C4-2B (cell line): Measurements from ENCODE around the gene ZC3H12C.

ENCODE experiments used
- H3K27ac ChIP-seq: fragments of 450-650 bp; 2 replicates; pipeline ENCODE4 v1.5.1; 2017
- ZFX ChIP-seq: fragments of 450-650 bp; IDR thresholded peaks from 2 replicates; pipeline ENCODE4 v1.6.1; 2017
- TF ChIP-seq, protein P1 (sequence below): fragments of 450-650 bp; conservative IDR thresholded peaks from 2 replicates; pipeline ENCODE4 v1.5.1; 2017; ENCODE audit warnings: mild to moderate bottlenecking

ZC3H12C gene

DNA sequence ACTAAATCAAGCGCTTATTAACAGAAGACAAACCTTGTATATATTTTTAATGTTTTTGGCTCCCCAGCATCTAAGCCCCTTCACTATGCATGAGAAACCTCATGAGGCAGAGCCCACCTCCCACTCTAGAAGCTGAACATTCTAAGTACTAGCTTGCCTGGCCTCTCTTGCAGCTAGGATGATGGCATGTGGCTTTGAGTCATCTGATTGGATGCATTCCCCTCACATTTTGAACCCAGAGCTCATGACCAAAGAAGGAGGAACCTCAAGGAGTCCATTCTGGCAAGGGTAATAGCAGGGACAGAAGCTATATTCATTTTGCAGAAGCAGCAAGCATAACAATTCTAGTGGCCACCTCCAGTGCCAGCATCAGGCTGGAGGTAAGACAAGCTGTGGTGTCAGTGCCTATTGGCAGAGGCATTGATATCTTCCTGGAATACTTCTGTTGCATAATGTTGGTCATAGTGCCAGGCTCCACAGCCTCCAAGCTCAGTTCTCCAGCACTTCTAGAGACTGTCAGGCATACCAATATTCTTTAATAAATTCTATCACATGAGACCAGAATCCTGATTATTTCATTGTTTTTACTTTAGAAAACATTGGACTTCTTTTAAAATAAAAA, 14.2 kb upstream of the ZC3H12C start:
- H3K27ac ChIP-seq, result no peak overlapping the region
- TF ChIP-seq, protein P1, sequence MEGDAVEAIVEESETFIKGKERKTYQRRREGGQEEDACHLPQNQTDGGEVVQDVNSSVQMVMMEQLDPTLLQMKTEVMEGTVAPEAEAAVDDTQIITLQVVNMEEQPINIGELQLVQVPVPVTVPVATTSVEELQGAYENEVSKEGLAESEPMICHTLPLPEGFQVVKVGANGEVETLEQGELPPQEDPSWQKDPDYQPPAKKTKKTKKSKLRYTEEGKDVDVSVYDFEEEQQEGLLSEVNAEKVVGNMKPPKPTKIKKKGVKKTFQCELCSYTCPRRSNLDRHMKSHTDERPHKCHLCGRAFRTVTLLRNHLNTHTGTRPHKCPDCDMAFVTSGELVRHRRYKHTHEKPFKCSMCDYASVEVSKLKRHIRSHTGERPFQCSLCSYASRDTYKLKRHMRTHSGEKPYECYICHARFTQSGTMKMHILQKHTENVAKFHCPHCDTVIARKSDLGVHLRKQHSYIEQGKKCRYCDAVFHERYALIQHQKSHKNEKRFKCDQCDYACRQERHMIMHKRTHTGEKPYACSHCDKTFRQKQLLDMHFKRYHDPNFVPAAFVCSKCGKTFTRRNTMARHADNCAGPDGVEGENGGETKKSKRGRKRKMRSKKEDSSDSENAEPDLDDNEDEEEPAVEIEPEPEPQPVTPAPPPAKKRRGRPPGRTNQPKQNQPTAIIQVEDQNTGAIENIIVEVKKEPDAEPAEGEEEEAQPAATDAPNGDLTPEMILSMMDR, result no peak

DNA sequence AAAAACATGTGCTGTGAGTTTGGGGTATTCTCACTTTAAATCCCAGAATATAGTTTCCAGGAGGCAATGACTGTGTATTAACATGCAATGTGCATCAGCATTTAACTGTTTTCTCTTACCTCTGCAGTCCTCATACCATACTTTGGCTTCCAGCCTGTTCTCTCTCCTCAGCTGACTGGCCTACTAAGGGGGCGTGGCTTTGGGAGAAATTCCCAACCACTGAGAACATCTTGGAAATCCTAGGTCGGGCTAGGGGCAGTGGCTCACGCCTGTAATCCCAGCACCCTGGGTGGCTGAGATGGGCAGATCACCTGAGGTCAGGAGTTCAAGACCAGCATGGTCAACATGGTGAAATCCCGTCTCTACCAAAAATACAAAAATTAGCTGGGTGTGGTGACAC, 13.5 kb upstream of the ZC3H12C start:
- TF ChIP-seq ZFX, result no peak
- TF ChIP-seq, protein P1, result no peak
- no peak overlapping the region for H3K27ac ChIP-seq

DNA sequence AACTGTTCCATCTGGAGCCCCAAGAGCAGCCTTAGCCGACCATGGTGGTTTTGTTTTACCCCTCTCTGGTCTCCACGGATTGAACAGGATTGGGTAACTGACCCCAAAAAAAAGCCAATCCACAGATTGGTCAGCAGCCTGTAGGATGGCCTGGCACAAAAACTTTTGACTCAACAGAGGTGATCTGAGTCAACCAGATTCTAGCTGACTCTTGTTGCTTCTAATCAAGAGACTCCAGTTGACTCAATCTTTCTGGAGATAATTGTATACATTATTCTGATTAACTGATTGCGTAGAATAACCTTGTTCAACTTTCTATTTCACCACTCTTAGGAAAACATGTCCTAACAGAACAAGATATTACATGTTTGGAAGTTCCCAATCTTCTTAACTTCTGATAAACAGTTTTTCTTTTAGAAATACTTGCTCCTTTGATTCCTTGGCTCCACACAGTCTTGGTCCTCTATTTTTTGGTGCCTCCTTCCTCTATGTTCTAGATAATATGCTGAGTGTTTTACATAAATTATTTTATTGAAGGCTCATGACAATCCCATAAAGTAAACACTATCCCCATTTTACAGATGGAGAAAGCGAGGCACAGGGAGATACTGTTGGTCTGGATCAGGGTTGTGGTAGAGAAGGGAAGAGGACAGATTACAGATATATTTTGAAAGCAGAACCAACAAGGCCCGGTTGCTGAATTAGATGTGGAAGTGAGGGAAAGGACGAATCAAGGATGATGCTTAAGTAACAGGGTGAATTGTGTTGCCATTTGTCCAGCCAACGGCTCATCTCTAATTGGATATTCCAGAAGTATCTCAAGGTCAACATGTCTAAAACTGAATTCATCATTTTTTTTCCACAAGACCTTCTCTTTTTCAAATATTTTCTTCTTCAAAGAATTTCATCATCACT, 11.5 kb upstream of the ZC3H12C start:
- no peak overlapping the region for H3K27ac ChIP-seq
- TF ChIP-seq, protein P1, result no peak
- no peak for TF ChIP-seq ZFX

DNA sequence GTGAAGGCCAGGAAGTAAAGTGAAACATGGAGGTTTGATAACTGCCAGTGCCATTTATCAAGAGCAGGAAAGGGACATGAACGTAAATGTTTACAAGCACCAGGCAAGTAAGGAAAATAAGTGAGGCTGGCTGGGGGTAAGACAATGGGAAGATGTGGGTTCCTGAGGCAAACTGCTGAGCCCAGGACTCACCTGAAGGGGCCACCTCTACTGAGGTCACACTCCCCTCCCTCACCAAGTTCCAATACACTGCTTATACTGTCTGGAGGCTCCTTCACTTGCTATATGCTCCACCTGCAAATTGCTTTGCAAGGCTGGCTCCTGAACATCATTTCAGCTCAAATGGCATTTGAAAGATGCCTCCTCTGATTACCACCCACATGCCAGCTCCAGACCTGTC, 10.3 kb upstream of the ZC3H12C start:
- TF ChIP-seq, protein P1, result no peak
- no peak for TF ChIP-seq ZFX

DNA sequence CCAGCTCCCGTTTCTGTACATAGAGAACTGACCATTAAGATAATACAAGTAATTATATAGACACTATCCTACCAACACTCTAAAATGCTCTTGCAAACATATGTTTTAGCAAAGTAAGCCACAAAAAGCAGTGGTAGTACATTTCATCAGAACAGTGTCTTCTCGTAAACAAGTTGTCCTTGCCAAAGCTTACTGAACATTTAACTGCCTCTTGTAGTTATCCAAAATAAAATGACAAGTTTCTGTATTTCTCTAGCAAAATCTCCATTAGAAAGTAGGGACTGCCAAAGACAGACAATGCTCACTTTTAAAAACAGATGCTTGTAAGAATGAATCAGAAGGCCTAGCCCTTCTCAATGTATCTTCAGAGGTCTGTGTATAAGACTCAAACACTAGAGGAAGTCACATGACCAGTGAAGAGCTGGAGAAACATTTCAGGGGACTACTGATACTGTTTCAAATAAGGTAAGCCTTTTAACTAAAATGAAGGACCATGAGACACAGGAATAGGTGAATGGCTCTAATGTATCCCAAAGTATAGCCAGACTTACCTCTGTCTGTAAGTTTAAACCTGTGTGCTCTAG, 7.8 kb upstream of the ZC3H12C start:
- TF ChIP-seq, protein P1, result no peak
- no peak for TF ChIP-seq ZFX
- H3K27ac ChIP-seq, result no peak overlapping the region

More for the DNA sequence above, 10.3 kb upstream of the ZC3H12C start:
- no peak overlapping the region for H3K27ac ChIP-seq

DNA sequence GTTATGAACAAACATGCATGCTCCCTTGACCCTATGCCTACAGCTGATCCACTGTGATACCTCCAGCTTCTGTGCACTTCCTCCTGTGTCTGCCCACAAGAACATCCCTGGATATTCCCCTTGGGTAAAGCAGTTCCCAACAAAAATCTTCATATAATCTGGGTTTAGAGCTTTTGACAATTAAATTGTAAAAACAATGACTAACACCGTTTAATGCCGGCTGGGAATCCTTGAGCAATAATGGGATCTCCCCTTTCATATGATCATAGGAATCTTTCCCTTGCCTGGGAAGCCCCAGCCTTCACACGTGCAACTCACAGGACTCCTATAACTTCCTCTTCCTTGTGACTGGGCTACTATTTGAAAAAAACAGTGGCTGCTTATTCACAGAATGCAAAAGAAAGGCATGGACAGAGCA, 6.3 kb upstream of the ZC3H12C start:
- TF ChIP-seq, protein P1, result no peak
- TF ChIP-seq ZFX, result no peak
- no peak overlapping the region for H3K27ac ChIP-seq
